ENCODE measurements around the gene DCP2. TPM values are rescaled to one million over a fixed set of nuclear protein-coding genes. Genes with fewer than 3 reads are reported as not detected.
A peak's percentile ranks its signal among the peaks of the same experiment; 100 is the strongest.

Gene DCP2
- total RNA-seq, 4 donors from 2014 or later = 13.2 to 41.3 (median 22.8) TPM

GRCh38 chr5:112995764-112996618, 19.4 kb downstream of the DCP2 start:
- H3K4me3 ChIP-seq = no peak overlapping the region
- no peak overlapping the region for H3K27ac ChIP-seq
- TF ChIP-seq POLR2A (IDR thresholded peaks at IDR 0.05) (no peak), CTCF (IDR thresholded peaks at IDR 0.05) (peak; percentile 80 to 90 (median 88))
- peaks cover 0 to 4% (median 0%) of the 10 kb centered on the region in 4 donors for H3K4me1 ChIP-seq
- no peaks in the 10 kb centered on the region for H3K9me3 ChIP-seq
- DNase-seq = peak in 2 of 3 donors; percentile 77 to 92
- H3K27me3 ChIP-seq = no peaks in the 10 kb centered on the region
- peaks cover 0 to 17% (median 0%) of the 10 kb centered on the region in 3 donors for H3K36me3 ChIP-seq

GRCh38 chr5:112996830-112997374, 20.3 kb downstream of the DCP2 start:
- H3K9me3 ChIP-seq = no peaks in the 10 kb centered on the region
- H3K27me3 ChIP-seq = no peaks in the 10 kb centered on the region
- DNase-seq = no peak
- TF ChIP-seq CTCF (IDR thresholded peaks at IDR 0.05) = no peak
- no peak for TF ChIP-seq POLR2A (IDR thresholded peaks at IDR 0.05)
- H3K27ac ChIP-seq = no peak overlapping the region
- peaks cover 0 to 26% (median 0%) of the 10 kb centered on the region in 3 donors for H3K36me3 ChIP-seq
- H3K4me3 ChIP-seq = no peak overlapping the region
- peaks cover 0 to 4% (median 0%) of the 10 kb centered on the region in 4 donors for H3K4me1 ChIP-seq

DNA sequence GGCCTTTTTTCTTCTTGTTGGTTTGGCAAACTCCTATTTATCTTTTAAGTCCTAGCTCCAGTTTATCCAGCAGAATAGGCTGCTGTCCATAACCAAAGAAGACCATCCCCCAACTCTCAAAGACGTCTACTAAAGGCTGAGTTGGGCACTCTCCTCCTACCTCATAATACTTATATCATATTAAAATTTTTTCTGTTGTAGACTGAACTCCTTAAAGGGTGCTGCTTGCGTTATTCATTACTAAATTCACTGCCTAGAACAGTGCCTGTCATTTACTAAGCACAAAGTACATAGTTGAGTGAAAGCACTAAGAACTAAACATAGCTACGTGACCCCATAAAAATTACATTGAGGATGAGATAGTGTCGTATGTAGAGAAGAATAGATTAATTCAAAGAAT, 21.7 kb downstream of the DCP2 start:
- no peaks in the 10 kb centered on the region for H3K9me3 ChIP-seq
- DNase-seq = no peak
- H3K4me1 ChIP-seq = peaks cover 0 to 4% (median 0%) of the 10 kb centered on the region in 4 donors
- TF ChIP-seq POLR2A (IDR thresholded peaks at IDR 0.05) = no peak
- TF ChIP-seq CTCF (IDR thresholded peaks at IDR 0.05) = no peak
- H3K4me3 ChIP-seq = no peak overlapping the region
- no peaks in the 10 kb centered on the region for H3K27me3 ChIP-seq
- no peak overlapping the region for H3K27ac ChIP-seq
- H3K36me3 ChIP-seq = peaks cover 0 to 35% (median 0%) of the 10 kb centered on the region in 3 donors

GRCh38 chr5:113000466-113000865, 23.9 kb downstream of the DCP2 start:
- H3K36me3 ChIP-seq = peaks cover 0 to 46% (median 0%) of the 10 kb centered on the region in 3 donors
- no peak overlapping the region for H3K27ac ChIP-seq
- H3K9me3 ChIP-seq = no peaks in the 10 kb centered on the region
- no peaks in the 10 kb centered on the region for H3K27me3 ChIP-seq
- no peak for DNase-seq
- H3K4me1 ChIP-seq = peaks cover 0 to 4% (median 0%) of the 10 kb centered on the region in 4 donors
- no peak overlapping the region for H3K4me3 ChIP-seq
- TF ChIP-seq POLR2A (IDR thresholded peaks at IDR 0.05) (no peak), CTCF (IDR thresholded peaks at IDR 0.05) (no peak)

GRCh38 chr5:113002423-113002822, 25.8 kb downstream of the DCP2 start:
- no peaks in the 10 kb centered on the region for H3K4me1 ChIP-seq
- H3K36me3 ChIP-seq = peaks cover 0 to 50% (median 0%) of the 10 kb centered on the region in 3 donors
- DNase-seq = no peak
- no peaks in the 10 kb centered on the region for H3K27me3 ChIP-seq
- no peak overlapping the region for H3K27ac ChIP-seq
- no peaks in the 10 kb centered on the region for H3K9me3 ChIP-seq
- TF ChIP-seq CTCF (IDR thresholded peaks at IDR 0.05) (no peak), POLR2A (IDR thresholded peaks at IDR 0.05) (no peak)
- H3K4me3 ChIP-seq = no peak overlapping the region

All from Peyer's patch (tissue), 4 donors.